Brain microvascular endothelial cell (primary cell): ENCODE results near the gene FRMPD2.

Experiments
- DNase-seq: peaks from one replicate; pipeline ENCODE4 v3.0.0-alpha.2; 2020
- H3K27ac ChIP-seq: fragments of 250-450 bp; sonication (Bioruptor Pico); 2 replicates; pipeline ENCODE4 v1.5.1; 2020; ENCODE audit warnings: mild to moderate bottlenecking, moderate library complexity
- H3K27me3 ChIP-seq: fragments of 250-450 bp; sonication (Bioruptor Pico); replicated peaks from 2 replicates; pipeline ENCODE4 v1.5.1; 2020; ENCODE audit warnings: mild to moderate bottlenecking
- H3K36me3 ChIP-seq: fragments of 250-450 bp; sonication (Bioruptor Pico); replicated peaks from 2 replicates; pipeline ENCODE4 v1.5.1; 2020; ENCODE audit warnings: mild to moderate bottlenecking
- H3K4me3 ChIP-seq: 2 replicates; pipeline ENCODE4 v1.5.1; 2011; ENCODE audit warnings: low read depth, mild to moderate bottlenecking, control low read depth, low read length, moderate library complexity
- CTCF ChIP-seq: IDR thresholded peaks from 2 replicates; pipeline ENCODE4 v1.5.1; 2011; ENCODE audit warnings: low read depth, mild to moderate bottlenecking, moderate library complexity, low read length, control low read depth, inconsistent platforms; ENCODE audit errors: missing control alignments
- in situ Hi-C: cut with HindIII; loops from 2 replicates; pipeline ENCODE4 v1.10.0; 2017; ENCODE audit warnings: low sequenced_read_pairs, low pct_ligation_motif_present

Gene FRMPD2

GRCh38 chr10:48219194-48219593 lies 55.3 kb downstream of the FRMPD2 start:
- peaks cover 6% of the 10 kb centered on the region for H3K27me3 ChIP-seq
- no peaks in the 10 kb centered on the region for H3K36me3 ChIP-seq
- TF ChIP-seq CTCF: no peak
- no peak for DNase-seq
- no peak overlapping the region for H3K4me3 ChIP-seq
- H3K27ac ChIP-seq: no peak overlapping the region
- in situ Hi-C loops: no loop called here

GRCh38 chr10:48216744-48217143 lies 57.8 kb downstream of the FRMPD2 start:
- TF ChIP-seq CTCF: no peak
- H3K36me3 ChIP-seq: no peaks in the 10 kb centered on the region
- DNase-seq: no peak
- no peak overlapping the region for H3K4me3 ChIP-seq
- peaks cover 14% of the 10 kb centered on the region for H3K27me3 ChIP-seq
- H3K27ac ChIP-seq: no peak overlapping the region
- in situ Hi-C loops: no loop called here

GRCh38 chr10:48216204-48216505 lies 58.3 kb downstream of the FRMPD2 start:
- no peak for TF ChIP-seq CTCF
- DNase-seq: no peak
- Histone ChIP-seq H3K36me3 (no peaks in the 10 kb centered on the region), H3K27me3 (peaks cover 14% of the 10 kb centered on the region), H3K4me3 (no peak overlapping the region), H3K27ac (no peak overlapping the region)
- in situ Hi-C loops: no loop called here

GRCh38 chr10:48215486-48216203 lies 58.9 kb downstream of the FRMPD2 start:
- Histone ChIP-seq H3K27me3 (peaks cover 14% of the 10 kb centered on the region), H3K4me3 (no peak overlapping the region), H3K27ac (no peak overlapping the region), H3K36me3 (no peaks in the 10 kb centered on the region)
- peak; percentile 95 for TF ChIP-seq CTCF
- in situ Hi-C loops: no loop called here
- peak; percentile 37 for DNase-seq

GRCh38 chr10:48214716-48215485 lies 59.6 kb downstream of the FRMPD2 start:
- H3K27ac ChIP-seq: no peak overlapping the region
- no peak overlapping the region for H3K4me3 ChIP-seq
- DNase-seq: no peak
- no peak for TF ChIP-seq CTCF
- H3K27me3 ChIP-seq: peaks cover 15% of the 10 kb centered on the region
- in situ Hi-C loops: no loop called here
- no peaks in the 10 kb centered on the region for H3K36me3 ChIP-seq

GRCh38 chr10:48213047-48213446 lies 61.4 kb downstream of the FRMPD2 start:
- no peak for DNase-seq
- Histone ChIP-seq H3K36me3 (no peaks in the 10 kb centered on the region), H3K27ac (no peak overlapping the region), H3K27me3 (peaks cover 13% of the 10 kb centered on the region), H3K4me3 (no peak overlapping the region)
- no peak for TF ChIP-seq CTCF
- in situ Hi-C loops: no loop called here
